Measurements from ENCODE around the gene CZIB.

GRCh38 chr1:53210954-53211353 lies 9.5 kb downstream of the CZIB start:
- TF ChIP-seq POLR2AphosphoS5 (IDR thresholded peaks at IDR 0.05) = no peak
- no peak for TF ChIP-seq CTCF (IDR thresholded peaks at IDR 0.05)
- TF ChIP-seq POLR2A (IDR thresholded peaks at IDR 0.05) = no peak

Measured in suprapubic skin (tissue), 4 donors.